ENCODE data around the gene ANKRD37.

- TF ChIP-seq, protein P1, sequence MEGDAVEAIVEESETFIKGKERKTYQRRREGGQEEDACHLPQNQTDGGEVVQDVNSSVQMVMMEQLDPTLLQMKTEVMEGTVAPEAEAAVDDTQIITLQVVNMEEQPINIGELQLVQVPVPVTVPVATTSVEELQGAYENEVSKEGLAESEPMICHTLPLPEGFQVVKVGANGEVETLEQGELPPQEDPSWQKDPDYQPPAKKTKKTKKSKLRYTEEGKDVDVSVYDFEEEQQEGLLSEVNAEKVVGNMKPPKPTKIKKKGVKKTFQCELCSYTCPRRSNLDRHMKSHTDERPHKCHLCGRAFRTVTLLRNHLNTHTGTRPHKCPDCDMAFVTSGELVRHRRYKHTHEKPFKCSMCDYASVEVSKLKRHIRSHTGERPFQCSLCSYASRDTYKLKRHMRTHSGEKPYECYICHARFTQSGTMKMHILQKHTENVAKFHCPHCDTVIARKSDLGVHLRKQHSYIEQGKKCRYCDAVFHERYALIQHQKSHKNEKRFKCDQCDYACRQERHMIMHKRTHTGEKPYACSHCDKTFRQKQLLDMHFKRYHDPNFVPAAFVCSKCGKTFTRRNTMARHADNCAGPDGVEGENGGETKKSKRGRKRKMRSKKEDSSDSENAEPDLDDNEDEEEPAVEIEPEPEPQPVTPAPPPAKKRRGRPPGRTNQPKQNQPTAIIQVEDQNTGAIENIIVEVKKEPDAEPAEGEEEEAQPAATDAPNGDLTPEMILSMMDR (IDR thresholded peaks at IDR 0.05 in 4 of 5, conservative IDR thresholded peaks at IDR 0.05 in 1 of 5): no peak
- TF ChIP-seq POLR2A (IDR thresholded peaks at IDR 0.05): no peak
Observed at GRCh38 chr4:185374027-185374426, 22.6 kb upstream of the ANKRD37 start.

Data from gastrocnemius medialis (tissue), 4 donors.